ENCODE results near the gene ERO1A. TPM values are rescaled to one million over a fixed set of nuclear protein-coding genes. Genes with fewer than 3 reads are reported as not detected.

The ERO1A gene
- total and polyA plus RNA-seq, 2 experiments from 2014 or later: 41.6 to 91.1 TPM

GRCh38 chr14:52703225-52703624 is 7.9 kb upstream of the ERO1A start:
- Histone ChIP-seq H4K20me1 (ENCODE audit: insufficient read depth, poor library complexity, severe bottlenecking) (peaks cover 4% of the 10 kb centered on the region), H3K27me3 (no peaks in the 10 kb centered on the region), H3K27ac (peak overlapping the region; percentile 66), H3K4me2 (no peak overlapping the region), H3K36me3 (replicated peaks; ENCODE audit: insufficient read depth, low read depth) (no peaks in the 10 kb centered on the region), H3K4me1 (ENCODE audit: insufficient read depth) (peaks cover 11% of the 10 kb centered on the region), H3K4me3 (no peak overlapping the region), H3K9me2 (replicated peaks; ENCODE audit: insufficient read depth) (no peaks in the 10 kb centered on the region), H3K79me2 (peaks cover 11% of the 10 kb centered on the region), H2AFZ (no peak overlapping the region), H3K9me3 (ENCODE audit: low read depth) (no peaks in the 10 kb centered on the region)
- peak; percentile 60 for DNase-seq (ENCODE audit: low spot score)
- TF ChIP-seq, protein P1, sequence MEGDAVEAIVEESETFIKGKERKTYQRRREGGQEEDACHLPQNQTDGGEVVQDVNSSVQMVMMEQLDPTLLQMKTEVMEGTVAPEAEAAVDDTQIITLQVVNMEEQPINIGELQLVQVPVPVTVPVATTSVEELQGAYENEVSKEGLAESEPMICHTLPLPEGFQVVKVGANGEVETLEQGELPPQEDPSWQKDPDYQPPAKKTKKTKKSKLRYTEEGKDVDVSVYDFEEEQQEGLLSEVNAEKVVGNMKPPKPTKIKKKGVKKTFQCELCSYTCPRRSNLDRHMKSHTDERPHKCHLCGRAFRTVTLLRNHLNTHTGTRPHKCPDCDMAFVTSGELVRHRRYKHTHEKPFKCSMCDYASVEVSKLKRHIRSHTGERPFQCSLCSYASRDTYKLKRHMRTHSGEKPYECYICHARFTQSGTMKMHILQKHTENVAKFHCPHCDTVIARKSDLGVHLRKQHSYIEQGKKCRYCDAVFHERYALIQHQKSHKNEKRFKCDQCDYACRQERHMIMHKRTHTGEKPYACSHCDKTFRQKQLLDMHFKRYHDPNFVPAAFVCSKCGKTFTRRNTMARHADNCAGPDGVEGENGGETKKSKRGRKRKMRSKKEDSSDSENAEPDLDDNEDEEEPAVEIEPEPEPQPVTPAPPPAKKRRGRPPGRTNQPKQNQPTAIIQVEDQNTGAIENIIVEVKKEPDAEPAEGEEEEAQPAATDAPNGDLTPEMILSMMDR (IDR thresholded peaks at IDR 0.05; ENCODE audit: poor library complexity): no peak
- TF ChIP-seq EZH2phosphoT487 (IDR thresholded peaks at IDR 0.05; ENCODE audit: low read depth, severe bottlenecking, unreplicated experiment) (no peak), EZH2 (IDR thresholded peaks at IDR 0.05; ENCODE audit: borderline replicate concordance) (no peak)
- 87% methylated on average over 3 of the region's 3 CpGs for WGBS (ENCODE audit: low lambda C conversion rate, missing lambda C conversion rate)

DNA sequence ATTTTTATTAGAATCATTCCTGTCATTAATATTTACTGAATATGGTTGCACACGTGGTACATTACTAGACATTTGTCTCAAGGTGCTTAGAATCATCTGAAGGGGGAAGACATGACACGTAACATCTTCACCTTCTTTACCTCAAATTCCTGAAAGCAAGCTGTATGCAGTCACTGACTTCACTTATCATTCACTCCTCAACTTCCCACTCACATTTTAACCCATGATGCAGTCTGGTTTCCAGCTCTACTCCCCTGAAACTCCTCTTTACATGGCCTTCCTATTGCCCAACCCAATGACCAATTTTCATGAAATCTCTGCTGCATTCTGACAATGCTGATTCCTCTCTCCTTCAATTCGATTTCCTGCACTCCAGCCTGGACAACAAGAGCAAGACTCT is 5.9 kb upstream of the ERO1A start:
- no peaks in the 10 kb centered on the region for H3K27me3 ChIP-seq
- DNase-seq (ENCODE audit: low spot score): no peak
- no peaks in the 10 kb centered on the region for H3K79me2 ChIP-seq
- no peaks in the 10 kb centered on the region for H4K20me1 ChIP-seq (ENCODE audit: insufficient read depth, poor library complexity, severe bottlenecking)
- no peak overlapping the region for H3K4me3 ChIP-seq
- H3K9me2 ChIP-seq (replicated peaks; ENCODE audit: insufficient read depth): no peaks in the 10 kb centered on the region
- peak overlapping the region; percentile 9 for H3K4me2 ChIP-seq
- H3K4me1 ChIP-seq (ENCODE audit: insufficient read depth): peaks cover 7% of the 10 kb centered on the region
- peak overlapping the region; percentile 96 for H3K27ac ChIP-seq
- H2AFZ ChIP-seq: peak overlapping the region; percentile 48
- WGBS (ENCODE audit: low lambda C conversion rate, missing lambda C conversion rate): 78% methylated on average over 3 of the region's 3 CpGs
- H3K9me3 ChIP-seq (ENCODE audit: low read depth): no peaks in the 10 kb centered on the region
- TF ChIP-seq EZH2 (IDR thresholded peaks at IDR 0.05; ENCODE audit: borderline replicate concordance) (no peak), EZH2phosphoT487 (IDR thresholded peaks at IDR 0.05; ENCODE audit: low read depth, severe bottlenecking, unreplicated experiment) (no peak)
- TF ChIP-seq, protein P1 (IDR thresholded peaks at IDR 0.05; ENCODE audit: poor library complexity): no peak
- no peaks in the 10 kb centered on the region for H3K36me3 ChIP-seq (replicated peaks; ENCODE audit: insufficient read depth, low read depth)

DNA sequence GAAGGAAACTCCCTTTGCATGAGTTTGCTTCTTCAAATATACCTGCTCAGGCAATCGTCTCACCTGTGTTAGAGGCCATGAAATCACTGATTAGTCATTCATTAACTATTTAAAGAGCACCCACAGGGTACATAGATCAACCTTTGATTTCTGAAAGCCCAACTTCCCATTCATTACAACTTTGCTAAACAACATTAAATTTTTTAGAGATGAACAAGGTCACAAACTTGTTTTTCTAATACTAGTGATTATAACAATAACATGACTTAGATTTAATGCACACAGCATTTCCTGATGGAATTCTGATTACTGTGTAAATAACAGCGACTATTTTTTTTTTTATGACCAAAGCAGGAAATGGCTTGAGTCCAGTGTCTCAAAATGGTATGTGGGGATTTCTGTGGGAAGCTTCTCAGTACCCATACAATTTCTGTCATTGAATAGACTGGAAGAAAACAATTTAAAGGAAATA is 5.4 kb upstream of the ERO1A start:
- 24% methylated on average over 2 of the region's 2 CpGs for WGBS (ENCODE audit: low lambda C conversion rate, missing lambda C conversion rate)
- peak overlapping the region; percentile 9 for H3K4me2 ChIP-seq
- H3K9me2 ChIP-seq (replicated peaks; ENCODE audit: insufficient read depth): no peaks in the 10 kb centered on the region
- H3K36me3 ChIP-seq (replicated peaks; ENCODE audit: insufficient read depth, low read depth): no peaks in the 10 kb centered on the region
- DNase-seq (ENCODE audit: low spot score): peak; percentile 46
- peak overlapping the region; percentile 96 for H3K27ac ChIP-seq
- H3K9me3 ChIP-seq (ENCODE audit: low read depth): no peaks in the 10 kb centered on the region
- TF ChIP-seq EZH2 (IDR thresholded peaks at IDR 0.05; ENCODE audit: borderline replicate concordance) (no peak), EZH2phosphoT487 (IDR thresholded peaks at IDR 0.05; ENCODE audit: low read depth, severe bottlenecking, unreplicated experiment) (no peak)
- TF ChIP-seq, protein P1 (IDR thresholded peaks at IDR 0.05; ENCODE audit: poor library complexity): no peak
- H2AFZ ChIP-seq: peak overlapping the region; percentile 48
- H3K4me3 ChIP-seq: no peak overlapping the region
- no peaks in the 10 kb centered on the region for H4K20me1 ChIP-seq (ENCODE audit: insufficient read depth, poor library complexity, severe bottlenecking)
- no peaks in the 10 kb centered on the region for H3K27me3 ChIP-seq
- H3K4me1 ChIP-seq (ENCODE audit: insufficient read depth): peaks cover 5% of the 10 kb centered on the region
- H3K79me2 ChIP-seq: no peaks in the 10 kb centered on the region

All from hepatocyte (in vitro differentiated cells).